ENCODE measurements around the gene XRRA1.
A peak's percentile ranks its signal among the peaks of the same experiment; 100 is the strongest.
"Not testable (repeated sequence)": the region's sequence is repeated elsewhere in the genome, so short reads cannot be mapped to it uniquely, and the experiment has no call there.

The XRRA1 gene

DNA sequence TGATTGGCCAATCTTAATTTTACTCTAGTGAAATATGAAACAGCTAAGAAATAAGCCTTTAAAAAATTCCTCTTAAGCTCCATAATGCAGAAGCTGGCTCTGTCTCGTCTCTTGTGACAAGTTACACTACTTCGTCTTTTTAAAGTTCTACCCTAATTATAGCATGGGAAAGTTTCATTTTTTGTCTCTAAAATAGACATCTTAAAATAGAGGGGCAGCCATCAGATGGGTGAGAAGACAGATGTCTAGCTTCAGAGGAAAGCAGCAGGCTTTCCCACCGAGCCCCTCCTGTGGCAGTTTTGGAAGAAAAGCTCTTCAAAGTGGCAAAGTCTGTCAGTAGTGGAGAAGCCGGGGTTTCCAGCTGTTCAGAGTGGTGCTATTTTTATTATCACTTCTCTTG lies 39.5 kb downstream of the XRRA1 start:
- no peak overlapping the region for H3K27ac Mint-ChIP-seq
- H3K27me3 Mint-ChIP-seq = no peaks in the 10 kb centered on the region
- DNase-seq = no peak
- CTCF ChIA-PET = interaction anchor here (0.6 to 1.7 kb wide), 4 partner anchors 17 to 321 kb away, joined by 3 to 6 read pairs (median 3); no protein-coding TSS in a partner anchor
- H3K4me3 Mint-ChIP-seq = no peak overlapping the region
- H3K36me3 Mint-ChIP-seq = peaks cover 1% of the 10 kb centered on the region
- H3K9me3 Mint-ChIP-seq = no peaks in the 10 kb centered on the region
- H3K4me1 Mint-ChIP-seq = no peaks in the 10 kb centered on the region

DNA sequence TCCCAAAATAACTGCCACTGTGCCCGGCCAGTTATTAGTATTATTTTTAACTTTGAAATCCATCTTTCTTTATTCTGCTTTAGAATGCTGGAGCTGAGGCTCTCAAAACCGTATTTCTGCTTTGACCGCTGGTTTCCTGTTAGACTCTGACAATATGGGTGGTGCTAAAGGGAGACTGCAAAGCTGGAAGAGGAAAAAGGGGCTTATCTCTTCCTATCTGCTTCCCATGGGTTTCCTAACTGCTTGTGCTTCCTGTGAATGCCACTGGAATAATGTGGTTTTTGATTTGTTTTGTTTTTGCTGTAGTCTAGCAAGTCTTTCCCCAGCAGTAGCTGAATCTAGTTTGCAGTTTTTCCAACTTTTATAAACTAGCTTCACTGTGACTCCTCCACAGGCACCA lies 43.6 kb downstream of the XRRA1 start:
- CTCF ChIA-PET = no interaction called here
- H3K9me3 Mint-ChIP-seq = peaks cover 14% of the 10 kb centered on the region
- H3K27ac Mint-ChIP-seq = no peak overlapping the region
- H3K4me1 Mint-ChIP-seq = no peaks in the 10 kb centered on the region
- peaks cover 6% of the 10 kb centered on the region for H3K36me3 Mint-ChIP-seq
- no peak overlapping the region for H3K4me3 Mint-ChIP-seq
- no peaks in the 10 kb centered on the region for H3K27me3 Mint-ChIP-seq
- no peak for DNase-seq

DNA sequence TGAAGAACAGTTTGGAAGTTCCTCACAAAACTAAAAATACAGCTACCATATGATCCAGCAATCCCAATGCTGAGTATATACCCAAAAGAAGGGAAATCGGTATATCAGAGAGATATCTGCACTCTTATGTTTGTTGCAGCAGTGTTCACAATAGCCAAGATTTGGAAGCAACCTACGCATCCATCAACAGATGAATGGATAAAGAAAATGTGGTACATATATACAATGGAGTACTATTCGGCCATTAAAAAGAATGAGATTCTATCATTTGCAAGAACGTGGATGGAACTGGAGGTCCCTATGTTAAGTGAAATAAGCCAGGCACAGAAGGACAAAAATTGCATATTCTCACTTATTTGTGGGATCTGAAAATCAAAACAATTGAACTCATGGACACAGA lies 46.5 kb downstream of the XRRA1 start:
- CTCF ChIA-PET = no interaction called here
- Mint-ChIP-seq H3K27ac (no peak overlapping the region), H3K27me3 (no peaks in the 10 kb centered on the region), H3K9me3 (peaks cover 19% of the 10 kb centered on the region), H3K36me3 (peaks cover 12% of the 10 kb centered on the region), H3K4me3 (no peak overlapping the region), H3K4me1 (no peaks in the 10 kb centered on the region)
- DNase-seq = no peak

DNA sequence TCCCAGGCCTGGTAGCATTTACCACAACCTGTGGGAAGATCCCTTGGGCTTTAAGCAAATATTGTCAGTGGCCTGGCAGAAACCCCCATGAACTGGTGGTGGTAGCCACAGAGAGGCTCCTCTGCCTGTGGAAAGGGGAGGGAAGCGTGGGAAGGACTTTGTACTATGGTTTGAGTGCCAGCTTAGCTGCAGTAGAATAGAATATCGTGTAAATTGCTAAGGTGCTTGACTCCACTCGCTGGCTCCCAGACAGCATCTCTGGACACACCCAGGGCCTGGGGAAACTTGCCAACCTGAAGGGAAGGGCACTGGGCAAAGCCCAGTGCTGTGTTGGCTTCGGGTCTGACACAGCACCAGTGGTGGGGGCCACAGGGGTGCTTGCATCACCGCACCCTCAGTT lies 52.6 kb downstream of the XRRA1 start:
- peaks cover 21% of the 10 kb centered on the region for H3K9me3 Mint-ChIP-seq
- no peaks in the 10 kb centered on the region for H3K27me3 Mint-ChIP-seq
- CTCF ChIA-PET = no interaction called here
- H3K36me3 Mint-ChIP-seq = peaks cover 15% of the 10 kb centered on the region
- no peak overlapping the region for H3K4me3 Mint-ChIP-seq
- H3K4me1 Mint-ChIP-seq = no peaks in the 10 kb centered on the region
- DNase-seq = no peak
- no peak overlapping the region for H3K27ac Mint-ChIP-seq

DNA sequence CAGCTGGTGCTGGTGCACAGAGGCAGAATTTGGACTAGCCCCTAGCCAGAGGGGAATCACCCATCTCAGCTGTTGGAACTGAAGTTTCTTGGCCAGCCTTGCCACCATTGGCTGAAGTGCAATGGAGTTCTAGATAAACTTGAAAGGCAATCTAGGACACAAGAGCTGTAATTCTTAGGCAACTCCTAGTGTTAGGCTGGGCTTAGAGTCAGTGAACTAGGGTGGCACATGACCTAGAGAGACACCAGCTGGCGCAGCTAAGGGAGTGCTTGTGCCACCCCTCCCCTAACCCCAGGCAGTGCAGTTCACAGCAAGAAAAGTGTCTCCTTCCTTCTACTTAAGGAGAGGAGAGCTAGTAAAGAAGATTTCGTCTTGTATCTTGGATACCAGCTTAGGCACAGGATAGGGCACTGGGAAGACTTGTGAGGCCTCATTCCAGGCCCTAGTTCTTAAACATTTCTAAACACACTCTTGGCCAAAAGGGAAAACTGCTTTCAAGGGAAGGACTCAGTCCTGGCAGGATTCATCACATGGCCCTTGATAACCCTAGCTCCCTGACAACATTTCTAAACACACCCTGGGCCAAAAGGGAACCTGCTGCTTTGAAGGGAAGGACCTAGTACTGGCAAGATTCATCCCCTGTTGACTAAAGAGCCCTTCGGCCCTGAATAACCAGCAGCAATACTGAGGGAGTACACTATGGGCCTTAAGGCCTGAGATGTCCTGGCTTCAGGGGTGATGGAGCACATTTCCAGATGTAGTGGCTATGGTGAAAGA lies 53.4 kb downstream of the XRRA1 start:
- H3K27ac Mint-ChIP-seq = no peak overlapping the region
- DNase-seq = no peak
- H3K36me3 Mint-ChIP-seq = peaks cover 15% of the 10 kb centered on the region
- no peaks in the 10 kb centered on the region for H3K27me3 Mint-ChIP-seq
- H3K9me3 Mint-ChIP-seq = peaks cover 16% of the 10 kb centered on the region
- H3K4me1 Mint-ChIP-seq = no peaks in the 10 kb centered on the region
- CTCF ChIA-PET = no interaction called here
- H3K4me3 Mint-ChIP-seq = no peak overlapping the region

DNA sequence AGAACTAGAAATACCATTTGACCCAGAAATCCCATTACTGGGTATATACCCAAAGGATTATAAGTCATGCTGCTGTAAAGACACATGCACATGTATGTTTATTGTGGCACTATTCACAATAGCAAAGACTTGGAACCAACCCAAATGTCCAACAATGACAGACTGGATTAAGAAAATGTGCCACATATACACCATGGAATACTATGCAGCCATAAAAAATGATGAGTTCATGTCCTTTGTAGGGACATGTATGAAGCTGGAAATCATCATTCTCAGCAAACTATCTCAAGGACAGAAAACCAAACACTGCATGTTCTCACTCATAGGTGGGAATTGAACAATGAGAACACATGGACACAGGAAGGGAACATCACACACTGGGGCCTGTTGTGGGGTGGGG lies 55.9 kb downstream of the XRRA1 start:
- H3K27me3 Mint-ChIP-seq, CTCF ChIA-PET, H3K4me1 Mint-ChIP-seq, DNase-seq, H3K4me3 Mint-ChIP-seq, H3K27ac Mint-ChIP-seq: not testable (repeated sequence)
- Mint-ChIP-seq H3K36me3 (peaks cover 19% of the 10 kb centered on the region), H3K9me3 (peaks cover 24% of the 10 kb centered on the region)

DNA sequence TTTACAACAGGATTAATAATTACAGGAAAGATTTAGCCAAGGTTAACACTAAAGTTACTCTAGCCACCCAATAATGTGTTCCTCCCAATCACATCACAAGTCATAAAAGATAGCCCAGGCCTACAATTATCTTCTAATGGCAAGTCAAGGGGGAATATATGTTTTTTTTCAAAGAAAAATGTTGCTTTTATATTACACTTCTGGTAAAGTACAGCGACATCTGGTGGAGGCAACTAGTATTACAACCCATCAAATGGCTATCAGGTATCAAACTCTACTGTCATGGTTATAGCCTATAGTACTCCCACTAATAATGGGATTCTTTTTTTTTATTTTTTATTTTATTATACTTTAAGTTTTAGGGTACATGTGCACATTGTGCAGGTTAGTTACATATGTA lies 71.8 kb downstream of the XRRA1 start:
- Mint-ChIP-seq H3K9me3 (peaks cover 14% of the 10 kb centered on the region), H3K36me3 (peaks cover 24% of the 10 kb centered on the region), H3K27me3 (no peaks in the 10 kb centered on the region), H3K4me1 (no peaks in the 10 kb centered on the region), H3K4me3 (no peak overlapping the region), H3K27ac (no peak overlapping the region)
- DNase-seq = no peak
- CTCF ChIA-PET = no interaction called here

DNA sequence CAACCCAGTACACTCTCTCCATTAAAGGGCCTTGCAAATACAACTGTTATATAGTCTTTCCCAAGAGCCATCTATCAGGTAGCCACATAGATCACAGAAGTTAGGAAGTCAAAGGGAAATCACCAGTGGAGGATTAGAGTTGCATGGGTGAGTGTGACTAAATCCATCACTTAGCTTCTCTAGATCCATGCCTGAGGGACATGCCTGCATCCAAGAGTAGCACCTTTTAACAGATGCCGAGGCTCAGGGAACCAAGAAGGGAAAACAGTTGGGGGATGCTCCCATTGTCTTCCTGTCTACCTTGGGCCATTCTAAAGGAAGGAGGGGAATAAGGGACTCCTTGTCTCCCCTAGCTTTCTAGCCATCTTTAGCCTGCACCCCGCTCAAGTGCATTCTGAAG lies 77.9 kb downstream of the XRRA1 start:
- H3K4me3 Mint-ChIP-seq = no peak overlapping the region
- H3K27me3 Mint-ChIP-seq = no peaks in the 10 kb centered on the region
- no peak for DNase-seq
- H3K36me3 Mint-ChIP-seq = peaks cover 55% of the 10 kb centered on the region
- no peak overlapping the region for H3K27ac Mint-ChIP-seq
- H3K9me3 Mint-ChIP-seq = peaks cover 60% of the 10 kb centered on the region
- H3K4me1 Mint-ChIP-seq = no peaks in the 10 kb centered on the region
- CTCF ChIA-PET = interaction anchor here (1.1 to 1.9 kb wide), 2 partner anchors 29 to 169 kb away, joined by 3 to 12 read pairs; no protein-coding TSS in a partner anchor

DNA sequence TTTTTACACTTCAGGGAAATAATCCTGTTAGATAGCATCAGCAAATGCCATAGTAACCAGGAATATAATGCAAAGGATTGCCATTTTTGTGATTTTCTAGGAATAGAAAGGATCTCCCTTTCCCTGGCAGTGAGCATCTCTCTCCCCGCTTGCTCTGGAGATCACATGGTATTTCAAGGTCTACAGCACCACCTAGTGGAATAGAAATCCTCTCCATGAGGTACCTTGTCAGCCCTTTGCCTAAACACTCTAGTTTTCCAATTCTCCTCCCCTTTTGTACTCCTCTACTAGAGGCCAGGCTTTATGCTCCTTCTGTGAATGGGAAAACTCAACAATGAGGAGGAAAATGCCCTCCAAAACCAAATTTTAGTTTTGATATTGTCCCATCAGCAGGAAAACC lies 78.4 kb downstream of the XRRA1 start:
- Mint-ChIP-seq H3K4me1 (no peaks in the 10 kb centered on the region), H3K27ac (no peak overlapping the region), H3K27me3 (no peaks in the 10 kb centered on the region), H3K9me3 (peaks cover 63% of the 10 kb centered on the region), H3K4me3 (no peak overlapping the region), H3K36me3 (peaks cover 57% of the 10 kb centered on the region)
- CTCF ChIA-PET = interaction anchor here (0.6 to 1.9 kb wide), 4 partner anchors 128 to 170 kb away, joined by 3 to 12 read pairs (median 4); no protein-coding TSS in a partner anchor
- no peak for DNase-seq

- Mint-ChIP-seq H3K36me3 (peaks cover 64% of the 10 kb centered on the region), H3K27me3 (no peaks in the 10 kb centered on the region), H3K27ac (no peak overlapping the region), H3K9me3 (peaks cover 65% of the 10 kb centered on the region), H3K4me1 (no peaks in the 10 kb centered on the region), H3K4me3 (no peak overlapping the region)
- no peak for DNase-seq
- CTCF ChIA-PET = no interaction called here
These were observed 82.3 kb downstream of the XRRA1 start for GRCh38 chr11:74866557-74866956.

DNA sequence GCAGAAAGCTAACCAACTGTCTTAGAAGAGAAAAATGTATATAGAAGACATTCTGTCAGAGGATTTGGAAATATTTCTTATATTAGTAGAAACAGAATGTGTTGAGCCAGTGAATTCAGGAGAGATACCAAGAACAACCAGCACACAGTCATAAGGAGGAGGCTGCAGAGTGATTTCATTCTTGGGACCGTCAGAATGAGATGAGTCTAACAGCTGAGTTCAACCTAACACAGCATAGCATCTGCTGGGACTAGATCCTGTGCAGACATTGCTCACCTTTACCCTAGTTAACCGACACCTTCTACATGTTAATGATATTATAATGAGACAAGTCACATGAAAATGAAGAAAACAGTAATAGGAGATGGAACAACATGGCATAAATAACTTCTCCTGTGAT lies 85.5 kb downstream of the XRRA1 start:
- no peaks in the 10 kb centered on the region for H3K27me3 Mint-ChIP-seq
- H3K27ac Mint-ChIP-seq = no peak overlapping the region
- H3K4me1 Mint-ChIP-seq = no peaks in the 10 kb centered on the region
- H3K36me3 Mint-ChIP-seq = peaks cover 61% of the 10 kb centered on the region
- no peak for DNase-seq
- CTCF ChIA-PET = no interaction called here
- no peak overlapping the region for H3K4me3 Mint-ChIP-seq
- peaks cover 56% of the 10 kb centered on the region for H3K9me3 Mint-ChIP-seq

DNA sequence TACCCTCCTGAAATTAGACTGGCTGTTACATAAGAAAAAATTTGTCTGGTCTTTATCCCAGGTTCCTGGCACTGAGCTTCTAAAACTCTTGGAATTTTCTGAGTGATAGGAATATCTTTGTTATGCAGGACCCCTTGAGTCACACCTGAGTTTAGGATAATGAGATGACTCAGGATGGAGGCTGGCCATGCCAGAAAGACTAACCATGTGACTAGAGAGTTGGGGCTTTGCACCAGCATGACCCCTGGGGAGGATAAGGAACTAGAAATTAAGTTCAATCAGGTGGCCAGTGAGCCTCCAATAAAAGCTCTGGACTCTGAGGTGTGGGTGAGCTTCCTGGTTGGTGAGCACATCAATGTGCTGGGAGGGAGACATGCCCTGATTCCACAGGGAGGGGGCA lies 88.1 kb downstream of the XRRA1 start:
- Mint-ChIP-seq H3K9me3 (peaks cover 33% of the 10 kb centered on the region), H3K36me3 (peaks cover 51% of the 10 kb centered on the region), H3K27me3 (no peaks in the 10 kb centered on the region), H3K4me3 (no peak overlapping the region), H3K4me1 (no peaks in the 10 kb centered on the region), H3K27ac (no peak overlapping the region)
- CTCF ChIA-PET = no interaction called here
- no peak for DNase-seq

- H3K36me3 Mint-ChIP-seq = peaks cover 24% of the 10 kb centered on the region
- H3K4me1 Mint-ChIP-seq = no peaks in the 10 kb centered on the region
- H3K9me3 Mint-ChIP-seq = no peaks in the 10 kb centered on the region
- DNase-seq = no peak
- H3K27me3 Mint-ChIP-seq = no peaks in the 10 kb centered on the region
- H3K27ac Mint-ChIP-seq = no peak overlapping the region
- H3K4me3 Mint-ChIP-seq = no peak overlapping the region
- CTCF ChIA-PET = no interaction called here
These were observed 95.7 kb downstream of the XRRA1 start for GRCh38 chr11:74853223-74853622.

DNA sequence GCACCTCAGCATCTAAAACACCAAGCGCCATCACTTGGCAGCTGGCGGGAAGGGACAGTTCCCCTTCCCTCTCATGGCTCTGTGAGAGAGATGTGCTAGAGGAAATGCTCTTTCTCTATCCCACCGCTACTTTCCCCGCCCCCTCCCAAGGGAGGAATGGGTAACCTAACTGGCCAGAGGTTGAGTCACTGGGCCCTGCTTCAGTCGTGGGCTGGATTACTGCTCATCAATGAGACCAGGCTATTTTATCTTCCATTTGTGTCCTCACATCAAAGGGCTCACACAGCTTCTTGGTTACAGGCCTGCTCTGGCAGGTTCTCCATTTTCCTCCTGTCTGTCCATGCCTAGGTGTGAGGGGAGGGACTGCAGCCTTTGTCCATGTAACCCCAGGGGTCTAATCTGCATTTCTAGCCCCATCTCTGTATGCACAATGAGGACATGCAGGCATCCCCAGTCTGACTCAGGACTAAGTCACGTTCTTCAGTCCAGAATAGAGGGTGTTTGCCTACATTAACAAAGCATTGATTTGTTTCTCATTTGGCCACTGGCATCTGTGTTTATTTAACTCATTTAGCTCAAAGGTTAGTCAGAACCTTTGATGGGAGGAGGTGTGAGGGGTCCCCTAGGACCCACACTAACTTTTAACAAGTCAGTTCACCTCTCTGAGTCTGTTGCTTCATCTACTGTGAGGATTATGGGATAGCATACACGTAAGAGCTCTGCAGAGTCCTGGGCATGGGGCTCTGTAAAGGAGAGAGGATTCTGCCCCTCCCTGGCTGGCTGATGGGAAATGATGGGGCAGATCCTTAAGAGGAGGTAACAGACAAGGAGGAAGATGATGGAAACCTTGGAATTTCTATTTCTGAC lies 99.1 kb downstream of the XRRA1 start:
- Mint-ChIP-seq H3K4me1 (peaks cover 8% of the 10 kb centered on the region), H3K36me3 (peaks cover 17% of the 10 kb centered on the region), H3K27me3 (no peaks in the 10 kb centered on the region), H3K4me3 (no peak overlapping the region), H3K27ac (no peak overlapping the region), H3K9me3 (no peaks in the 10 kb centered on the region)
- no peak for DNase-seq
- CTCF ChIA-PET = no interaction called here

GRCh38 chr11:74847895-74848294 lies 101.0 kb downstream of the XRRA1 start:
- peak overlapping the region; percentile 6 for H3K27ac Mint-ChIP-seq
- no peak for DNase-seq
- no peak overlapping the region for H3K4me3 Mint-ChIP-seq
- H3K36me3 Mint-ChIP-seq = peaks cover 18% of the 10 kb centered on the region
- peaks cover 8% of the 10 kb centered on the region for H3K4me1 Mint-ChIP-seq
- H3K27me3 Mint-ChIP-seq = no peaks in the 10 kb centered on the region
- no peaks in the 10 kb centered on the region for H3K9me3 Mint-ChIP-seq
- CTCF ChIA-PET = no interaction called here

Data from activated naive CD4-positive, alpha-beta T cell treated with anti-CD3 and anti-CD28 coated beads, Interleukin-2, amount 10 ng/mL, durations not matched to agents 7 days and 5 days (primary cell).